ENCODE measurements around the gene BATF3.
"Not testable (repeated sequence)": the region's sequence is repeated elsewhere in the genome, so short reads cannot be mapped to it uniquely, and the experiment has no call there.

Gene BATF3

DNA sequence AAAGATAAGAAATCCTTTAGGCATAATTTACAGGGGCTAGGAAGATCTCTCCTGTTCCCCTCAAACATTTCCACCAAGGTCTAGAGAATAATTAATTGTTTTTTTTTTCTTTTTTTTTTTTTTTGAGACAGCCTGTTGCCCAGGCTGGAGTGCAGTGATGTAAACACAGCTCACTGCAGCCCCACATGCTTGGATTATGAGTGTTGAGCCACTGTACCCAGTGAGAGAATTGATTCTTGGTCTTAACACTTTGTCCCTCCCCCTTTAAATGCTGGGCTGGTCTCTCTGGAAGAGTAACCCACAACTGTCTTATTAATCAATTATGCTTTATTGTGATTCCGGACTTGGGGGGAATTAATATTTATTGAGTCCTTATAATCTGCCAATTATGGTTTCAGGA, 57.7 kb downstream of the BATF3 start:
- no peak for DNase-seq (ENCODE audit: low read depth)
- TF ChIP-seq, protein P1, sequence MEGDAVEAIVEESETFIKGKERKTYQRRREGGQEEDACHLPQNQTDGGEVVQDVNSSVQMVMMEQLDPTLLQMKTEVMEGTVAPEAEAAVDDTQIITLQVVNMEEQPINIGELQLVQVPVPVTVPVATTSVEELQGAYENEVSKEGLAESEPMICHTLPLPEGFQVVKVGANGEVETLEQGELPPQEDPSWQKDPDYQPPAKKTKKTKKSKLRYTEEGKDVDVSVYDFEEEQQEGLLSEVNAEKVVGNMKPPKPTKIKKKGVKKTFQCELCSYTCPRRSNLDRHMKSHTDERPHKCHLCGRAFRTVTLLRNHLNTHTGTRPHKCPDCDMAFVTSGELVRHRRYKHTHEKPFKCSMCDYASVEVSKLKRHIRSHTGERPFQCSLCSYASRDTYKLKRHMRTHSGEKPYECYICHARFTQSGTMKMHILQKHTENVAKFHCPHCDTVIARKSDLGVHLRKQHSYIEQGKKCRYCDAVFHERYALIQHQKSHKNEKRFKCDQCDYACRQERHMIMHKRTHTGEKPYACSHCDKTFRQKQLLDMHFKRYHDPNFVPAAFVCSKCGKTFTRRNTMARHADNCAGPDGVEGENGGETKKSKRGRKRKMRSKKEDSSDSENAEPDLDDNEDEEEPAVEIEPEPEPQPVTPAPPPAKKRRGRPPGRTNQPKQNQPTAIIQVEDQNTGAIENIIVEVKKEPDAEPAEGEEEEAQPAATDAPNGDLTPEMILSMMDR (IDR thresholded peaks at IDR 0.05; ENCODE audit: control insufficient read depth, extremely low read depth, insufficient read depth) = no peak
- no peak overlapping the region for H3K4me3 ChIP-seq (ENCODE audit: low read depth, low read length)

- H3K4me3 ChIP-seq (ENCODE audit: low read depth, low read length) = no peak overlapping the region
- DNase-seq (ENCODE audit: low read depth) = no peak
- TF ChIP-seq, protein P1 (IDR thresholded peaks at IDR 0.05; ENCODE audit: control insufficient read depth, extremely low read depth, insufficient read depth) = no peak
These were observed 59.3 kb downstream of the BATF3 start for GRCh38 chr1:212640223-212640878.

DNA sequence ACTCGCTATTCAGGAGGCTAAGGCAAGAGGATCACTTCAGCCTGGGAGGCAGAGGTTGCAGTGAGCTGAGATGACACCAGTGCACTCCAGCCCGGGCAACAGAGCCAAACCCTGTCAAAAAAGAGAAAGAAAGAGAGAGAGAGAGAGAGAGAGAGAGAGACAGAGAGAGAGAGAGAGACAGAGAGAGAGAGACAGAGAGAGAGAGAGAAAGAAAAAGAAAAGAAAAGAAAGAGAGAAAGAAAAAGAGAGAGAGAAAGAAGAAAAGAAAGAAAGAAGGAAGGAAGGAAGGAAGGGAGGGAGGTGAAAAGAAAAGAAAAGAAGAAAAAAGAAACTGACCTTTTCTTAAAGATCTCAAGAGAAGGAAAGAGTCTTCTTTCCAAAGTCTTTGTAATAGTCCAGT, 60.1 kb downstream of the BATF3 start:
- H3K4me3 ChIP-seq (ENCODE audit: low read depth, low read length); DNase-seq (ENCODE audit: low read depth): not testable (repeated sequence)

- TF ChIP-seq, protein P1 (IDR thresholded peaks at IDR 0.05; ENCODE audit: control insufficient read depth, extremely low read depth, insufficient read depth) = no peak
- H3K4me3 ChIP-seq (ENCODE audit: low read depth, low read length) = no peak overlapping the region
- no peak for DNase-seq (ENCODE audit: low read depth)
These were observed 61.0 kb downstream of the BATF3 start for GRCh38 chr1:212638492-212639151.

GRCh38 chr1:212637902-212638301, 61.7 kb downstream of the BATF3 start:
- DNase-seq (ENCODE audit: low read depth) = no peak
- TF ChIP-seq, protein P1 (IDR thresholded peaks at IDR 0.05; ENCODE audit: control insufficient read depth, extremely low read depth, insufficient read depth) = no peak
- no peak overlapping the region for H3K4me3 ChIP-seq (ENCODE audit: low read depth, low read length)

Measured in LNCaP clone FGC (cell line).